ENCODE measurements around the gene IFNLR1. TPM values are rescaled to one million over a fixed set of nuclear protein-coding genes. Genes with fewer than 3 reads are reported as not detected.

The IFNLR1 gene
- total and polyA plus RNA-seq, 2 of the 8 experiments (the other 6 are each of a cell fraction or from before 2014, with no cell fraction given), result 6.8 to 10.1 TPM

- Histone ChIP-seq H3K79me2 (ENCODE audit: control insufficient read depth in 1 of 2, insufficient read depth in 2 of 2, low read length in 2 of 2) (no peaks in the 10 kb centered on the region), H3K79me1 (ENCODE audit: low read depth, low read length) (no peaks in the 10 kb centered on the region), H4K5ac (ENCODE audit: insufficient read length, low read depth, low read length) (no peak overlapping the region), H2BK120ac (replicated peaks; ENCODE audit: low read depth, low read length) (no peak overlapping the region), H2AFZ (ENCODE audit: low read length) (no peak overlapping the region), H3K9me3 (ENCODE audit: insufficient read depth in 2 of 2, low read depth in 1 of 2, low read length in 1 of 2) (peaks cover 0 to 5% of the 10 kb centered on the region in 2 experiments; a peak in 2 of 4 replicates), H2BK20ac (ENCODE audit: low read length) (no peak overlapping the region), H3K36me3 (ENCODE audit: control insufficient read depth in 2 of 4, insufficient read depth in 4 of 4, low read length in 3 of 4) (no peaks in the 10 kb centered on the region), H3K4me2 (ENCODE audit: insufficient read depth in 1 of 2, low read depth in 2 of 2, low read length in 2 of 2) (no peak overlapping the region), H3K14ac (ENCODE audit: insufficient read length) (no peak overlapping the region), H3K4ac (replicated peaks; ENCODE audit: insufficient read length, low read depth, low read length) (no peak overlapping the region), H3K27ac (ENCODE audit: low read depth, low read length) (no peak overlapping the region), H3K56ac (replicated peaks; ENCODE audit: insufficient read length, low read depth, low read length) (peak overlapping the region; percentile 42), H4K20me1 (replicated peaks in 1 of 2; ENCODE audit: control insufficient read depth in 1 of 2, insufficient read depth in 2 of 2, low read length in 2 of 2) (peaks cover 0 to 2% of the 10 kb centered on the region in 2 experiments), H4K91ac (replicated peaks; ENCODE audit: insufficient read length, low read length) (no peak overlapping the region), H2BK12ac (ENCODE audit: low read depth, low read length) (no peak overlapping the region), H3K9ac (replicated peaks in 1 of 4; ENCODE audit: extremely low read depth in 1 of 4, low read depth in 3 of 4, low read length in 3 of 4) (no peak overlapping the region), H3K4me1 (replicated peaks in 1 of 4; ENCODE audit: control insufficient read depth in 3 of 4, insufficient read depth in 4 of 4, low read length in 3 of 4) (peaks cover 0 to 6% (median 2%) of the 10 kb centered on the region in 4 experiments; a peak in 3 of 7 replicates), H3K23me2 (ENCODE audit: low read depth, low read length) (peaks cover 6% of the 10 kb centered on the region; the same call in 1 of the 2 replicates), H3K18ac (ENCODE audit: extremely low read depth, low read length) (no peak overlapping the region), H3K23ac (ENCODE audit: insufficient read length) (no peak overlapping the region), H3K4me3 (ENCODE audit: extremely low read depth in 1 of 4, insufficient read depth in 2 of 4, low read depth in 3 of 4, low read length in 4 of 4) (no peak overlapping the region), H2BK5ac (ENCODE audit: low read depth, low read length) (no peak overlapping the region), H2AK5ac (ENCODE audit: low read depth, low read length) (0 out of 2 replicates have a peak overlapping the region, but pooled peaks have one; percentile 20), H4K8ac (ENCODE audit: extremely low read depth, insufficient read depth, low read length) (no peak overlapping the region), H3K27me3 (replicated peaks in 1 of 4; ENCODE audit: control insufficient read depth in 3 of 4, extremely low read depth in 1 of 4, insufficient read depth in 3 of 4, low read length in 3 of 4) (no peaks in the 10 kb centered on the region), H2BK15ac (ENCODE audit: low read length) (no peak overlapping the region)
- CTCF ChIA-PET (ENCODE audit: partially characterized antibody), result interaction anchor here (2.0 kb wide), 1 partner anchor 179 kb away, joined by 7 read pairs; no protein-coding TSS in a partner anchor
- TF ChIP-seq SIRT6 (IDR thresholded peaks at IDR 0.05; ENCODE audit: low read length) (no peak), NANOG (IDR thresholded peaks at IDR 0.05; ENCODE audit: insufficient read depth, low read depth, low read length, poor library complexity, severe bottlenecking) (no peak), RNF2 (IDR thresholded peaks at IDR 0.05; ENCODE audit: borderline replicate concordance, low read depth, low read length, missing control alignments, poor library complexity, severe bottlenecking) (no peak), SP4 (IDR thresholded peaks at IDR 0.05; ENCODE audit: low read length) (no peak), BACH1 (IDR thresholded peaks at IDR 0.05; ENCODE audit: low read length) (no peak), HDAC6 (IDR thresholded peaks at IDR 0.05; ENCODE audit: low read depth, low read length) (no peak), SP1 (IDR thresholded peaks at IDR 0.05; ENCODE audit: low read depth, low read length) (no peak), JUN (IDR thresholded peaks at IDR 0.05; ENCODE audit: low read depth, low read length) (no peak), TEAD4 (IDR thresholded peaks at IDR 0.05; ENCODE audit: low read depth, low read length) (no peak), SIN3A (conservative IDR thresholded peaks at IDR 0.05 in 1 of 2, IDR thresholded peaks at IDR 0.05 in 1 of 2; ENCODE audit: low read depth in 1 of 2, low read length in 2 of 2) (no peak), ATF2 (IDR thresholded peaks at IDR 0.05; ENCODE audit: low read length) (no peak), SAP30 (IDR thresholded peaks at IDR 0.05; ENCODE audit: insufficient read depth, insufficient replicate concordance, low read length) (no peak)
- FAIRE-seq (no peak), DNase-seq (ENCODE audit: low read depth in 1 of 2, low spot score in 2 of 2) (no peak)
- POLR2A ChIA-PET (ENCODE audit: partially characterized antibody), result no interaction called here
- WGBS, 2 experiments (ENCODE audit: extremely low coverage in 1 of 2, insufficient coverage in 1 of 2, insufficient read length in 1 of 2, insufficient replicate concordance in 2 of 2, low coverage in 1 of 2, low lambda C conversion rate in 2 of 2, missing lambda C conversion rate in 1 of 2), result 77% methylated on average over 2 of the region's 2 CpGs; no CpG with 5 or more reads in 1 of the 2 experiments
Observed at GRCh38 chr1:24212376-24212775, 25.3 kb upstream of the IFNLR1 start.

All from H1 (cell line).